A549 (cell line): ENCODE measurements around the gene ABCC3. TPM values are rescaled to one million over a fixed set of nuclear protein-coding genes. Genes with fewer than 3 reads are reported as not detected.

Experiments
- ATAC-seq, 2 experiments: fragments of 200-7000 bp in 1 of 2; fragments of >200 bp in 1 of 2; cut with Nextera tagmentation in 1 of 2; cut with Tn5 transposase in 1 of 2; 3 replicates each; pipeline versions ENCODE4 v1.8.0 to v1.9.1; 2018 to 2020; ENCODE audit warnings: mild to moderate bottlenecking in 1 of 2, moderate library complexity in 1 of 2
- CTCF ChIA-PET: fragments of 300-600 bp; sonication (Branson Sonifier 250); formaldehyde crosslinking; extraction: SDS; loops from one replicate; lab custom pipeline; 2021; ENCODE audit warnings: antibody characterized with exemption, inconsistent platforms; lab: Yijun Ruan, JAX
- POLR2A ChIA-PET: fragments of 350-600 bp; formaldehyde crosslinking; extraction: SDS; loops from one replicate; lab custom pipeline; 2021; ENCODE audit warnings: antibody characterized with exemption, inconsistent platforms; lab: Yijun Ruan, JAX
- DNase-seq, 2 experiments: peaks; one replicate each; pipeline versions ENCODE4 v3.0.0 to v3.0.0-alpha.2; 2011 to 2016; ENCODE audit warnings: low read depth in 1 of 2, low spot score in 1 of 2
- FAIRE-seq: peaks from 2 replicates; lab custom pipeline; 2011; peaks lifted over from hg19 to GRCh38; lab: Jason Lieb, UNC
- H3K27ac ChIP-seq, 2 experiments: fragments of >200 bp; sonication (Bioruptor Twin); formaldehyde crosslinking; 3 replicates each; pipeline ENCODE4 v1.5.1; 2016 to 2017
- H3K4me1 ChIP-seq: fragments of >200 bp; sonication (Bioruptor Twin); formaldehyde crosslinking; 3 replicates; pipeline ENCODE4 v1.6.1; 2016
- H3K4me2 ChIP-seq: fragments of >200 bp; sonication (Bioruptor Twin); formaldehyde crosslinking; 3 replicates; pipeline ENCODE4 v1.6.1; 2016
- H3K4me3 ChIP-seq: fragments of >200 bp; sonication (Bioruptor Twin); formaldehyde crosslinking; 3 replicates; pipeline ENCODE4 v1.5.1; 2016
- H3K9me3 ChIP-seq: fragments of >200 bp; sonication (Bioruptor Twin); formaldehyde crosslinking; 3 replicates; pipeline ENCODE4 v1.6.1; 2016
- BHLHE40 ChIP-seq: IDR thresholded peaks from 2 replicates; pipeline ENCODE4 v1.6.1; 2012; ENCODE audit warnings: low read depth, low read length, inconsistent platforms
- EHMT2 ChIP-seq: fragments of 200-600 bp; sonication (generic); IDR thresholded peaks from 2 replicates; pipeline ENCODE4 v1.6.1; 2016; ENCODE audit warnings: antibody characterized with exemption, low read depth, mild to moderate bottlenecking, moderate library complexity
- HDAC2 ChIP-seq: fragments of 200-600 bp; sonication (generic); IDR thresholded peaks from 2 replicates; pipeline ENCODE4 v1.6.1; 2016
- HOXA7 ChIP-seq: fragments of 250-450 bp; sonication (Bioruptor Pico); IDR thresholded peaks from 2 replicates; pipeline ENCODE4 v1.5.0; 2020; ENCODE audit warnings: mild to moderate bottlenecking, moderate library complexity
- HOXB13 ChIP-seq: fragments of 250-450 bp; sonication (Bioruptor Pico); IDR thresholded peaks from 2 replicates; pipeline ENCODE4 v1.5.0; 2020; ENCODE audit warnings: low read depth, mild to moderate bottlenecking, moderate library complexity
- JUN ChIP-seq, 2 experiments: fragments of >200 bp; sonication (Bioruptor Twin); formaldehyde crosslinking; IDR thresholded peaks; 2 replicates in 1 of 2; 3 replicates in 1 of 2; pipeline ENCODE4 v1.6.1; 2016 to 2017
- KDM5A ChIP-seq: fragments of 200-600 bp; sonication (generic); IDR thresholded peaks from 2 replicates; pipeline ENCODE4 v1.6.1; 2016; ENCODE audit warnings: antibody characterized with exemption, mild to moderate bottlenecking
- MAX ChIP-seq: IDR thresholded peaks from 2 replicates; pipeline ENCODE4 v1.6.1; 2012
- MYC ChIP-seq: IDR thresholded peaks from 2 replicates; pipeline ENCODE4 v1.6.1; 2012; ENCODE audit warnings: mild to moderate bottlenecking, inconsistent platforms, low read length, improper control_type of control experiment, borderline replicate concordance
- NR3C1 ChIP-seq: fragments of >200 bp; sonication (Bioruptor Twin); formaldehyde crosslinking; IDR thresholded peaks from 3 replicates; pipeline ENCODE4 v1.6.1; 2017
- PHF8 ChIP-seq: fragments of 200-600 bp; sonication (generic); IDR thresholded peaks from 2 replicates; pipeline ENCODE4 v1.6.1; 2016; ENCODE audit warnings: low read depth, mild to moderate bottlenecking, antibody characterized with exemption, moderate library complexity, borderline replicate concordance
- SMC3 ChIP-seq: fragments of >200 bp; sonication (Bioruptor Twin); formaldehyde crosslinking; IDR thresholded peaks from 3 replicates; pipeline ENCODE4 v1.6.1; 2018; ENCODE audit warnings: inconsistent platforms
- USF2 ChIP-seq: fragments of 450-650 bp; IDR thresholded peaks from 2 replicates; pipeline ENCODE4 v1.6.1; 2014; ENCODE audit warnings: antibody characterized with exemption
- ZNF302 ChIP-seq: fragments of 250-450 bp; sonication (Bioruptor Pico); IDR thresholded peaks from 2 replicates; pipeline ENCODE4 v1.9.0; 2021; ENCODE audit warnings: inconsistent platforms, mild to moderate bottlenecking, moderate library complexity
- WGBS: methylation state at CpG from one replicate; pipeline ENCODE4 v1.1.6; 2017; ENCODE audit errors: missing lambda C conversion rate; 5-methylcytosine and 5-hydroxymethylcytosine counted together
- polyA plus RNA-seq, 4 experiments: library from polyadenylated mRNA; depleted of rRNA in 3 of 4; stranded (reverse); fragments of >200 nt; fragmentation: RNase III in 1 of 4; extraction: RNeasy Plus Mini Kit Qiagen cat#74134 plus additional on column Dnase treatment in 1 of 4; gene quantifications; 2 replicates in 3 of 4; 3 replicates in 1 of 4; pipeline ENCODE4 v1.2.3, GENCODE V29; 2011 to 2017
- TF ChIP-seq, protein P1 (sequence below): fragments of >200 bp; sonication (Bioruptor Twin); formaldehyde crosslinking; IDR thresholded peaks from 3 replicates; pipeline ENCODE4 v1.6.1; 2016
- TF ChIP-seq, protein P2 (sequence below): fragments of 150-350 bp; IDR thresholded peaks from 2 replicates; pipeline ENCODE4 v1.6.1; 2014; ENCODE audit warnings: low read depth, mild to moderate bottlenecking, low read length
- TF ChIP-seq, protein P3 (sequence below): fragments of 200-600 bp; sonication (generic); IDR thresholded peaks from 2 replicates; pipeline ENCODE4 v1.6.1; 2016; ENCODE audit warnings: antibody characterized with exemption, mild to moderate bottlenecking, moderate library complexity

ABCC3 gene
- polyA plus RNA-seq, 2 of the 4 experiments (the other 2 are of a cell fraction): 248 to 342 TPM

DNA sequence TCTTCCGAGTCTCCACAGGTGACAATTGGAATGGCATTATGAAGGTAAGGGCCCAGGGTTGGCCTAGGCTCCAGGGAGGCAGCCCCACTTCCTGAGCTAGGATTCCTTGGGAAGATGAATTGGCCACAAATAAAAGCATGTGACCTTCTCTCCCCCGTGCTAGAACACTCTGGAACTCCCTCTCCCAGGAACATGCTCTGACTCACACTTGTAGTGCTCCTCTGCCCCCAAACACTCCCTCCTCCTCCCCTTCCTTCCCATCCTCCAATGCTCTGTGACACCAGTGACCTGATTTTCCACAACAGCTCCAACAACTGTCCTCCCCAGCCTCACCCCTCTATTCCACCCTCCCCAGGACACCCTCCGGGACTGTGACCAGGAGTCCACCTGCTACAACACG, 16.4 kb upstream of the ABCC3 start:
- no peak for DNase-seq
- TF ChIP-seq JUN (IDR thresholded peaks at IDR 0.05) (no peak), MAX (0 out of 2 replicates have a peak, but pooled peaks have one; percentile 36), NR3C1 (no peak), MYC (no peak)
- TF ChIP-seq, protein P1, sequence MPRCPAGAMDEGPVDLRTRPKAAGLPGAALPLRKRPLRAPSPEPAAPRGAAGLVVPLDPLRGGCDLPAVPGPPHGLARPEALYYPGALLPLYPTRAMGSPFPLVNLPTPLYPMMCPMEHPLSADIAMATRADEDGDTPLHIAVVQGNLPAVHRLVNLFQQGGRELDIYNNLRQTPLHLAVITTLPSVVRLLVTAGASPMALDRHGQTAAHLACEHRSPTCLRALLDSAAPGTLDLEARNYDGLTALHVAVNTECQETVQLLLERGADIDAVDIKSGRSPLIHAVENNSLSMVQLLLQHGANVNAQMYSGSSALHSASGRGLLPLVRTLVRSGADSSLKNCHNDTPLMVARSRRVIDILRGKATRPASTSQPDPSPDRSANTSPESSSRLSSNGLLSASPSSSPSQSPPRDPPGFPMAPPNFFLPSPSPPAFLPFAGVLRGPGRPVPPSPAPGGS: no peak
- TF ChIP-seq, all 56 proteins: peak for 1
- Histone ChIP-seq H3K4me1 (peaks cover 30% of the 10 kb centered on the region), H3K9me3 (no peaks in the 10 kb centered on the region), H3K4me3 (no peak overlapping the region), H3K4me2 (peak overlapping the region; percentile 4; the same call in 2 of the 3 replicates), H3K27ac (peak overlapping the region; percentile 65 to 71; a peak in 5 of 6 replicates)
- ChIA-PET CTCF (interaction anchor here (0.8 to 48.0 kb wide), 10 partner anchors 10 to 145 kb away, joined by 3 to 2097 read pairs (median 5); partner anchors contain the start of genes ANKRD40, RSAD1 and SPATA20), POLR2A (interaction anchor here (1.2 kb wide), 1 partner anchor 65 kb away, joined by 3 read pairs; no protein-coding TSS in a partner anchor)
- no peak for FAIRE-seq
- ATAC-seq: no peak
- WGBS: 68% methylated on average over 4 of the region's 4 CpGs

DNA sequence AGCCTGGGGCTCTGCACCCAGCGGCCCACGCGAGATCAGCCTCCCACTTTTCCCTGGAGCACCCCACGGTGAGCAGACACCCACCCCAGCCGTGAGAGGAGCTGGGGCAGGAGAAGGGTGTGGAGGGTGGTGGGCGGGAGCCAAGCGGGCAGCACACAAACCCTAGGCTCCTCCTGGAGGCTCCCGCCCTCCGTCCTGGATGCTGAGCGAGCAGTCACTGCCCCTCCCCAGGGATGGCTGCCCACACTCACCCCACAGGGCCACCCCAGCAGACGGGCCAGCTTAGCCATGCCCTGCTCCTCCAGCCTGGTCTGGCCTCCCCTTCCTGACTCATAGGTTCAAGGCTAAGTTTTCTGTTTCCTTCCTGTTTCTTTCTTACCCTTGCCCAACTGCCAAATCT, 15.7 kb upstream of the ABCC3 start:
- Histone ChIP-seq H3K4me1 (peaks cover 30% of the 10 kb centered on the region), H3K4me3 (no peak overlapping the region), H3K27ac (peak overlapping the region; percentile 65 to 71; a peak in 5 of 6 replicates)
- ATAC-seq: peak; percentile 12 to 31; a peak in 2 of 6 replicates
- no peak for DNase-seq
- WGBS: 82% methylated on average over 8 of the region's 11 CpGs
- CTCF ChIA-PET: interaction anchor here (0.8 to 48.0 kb wide), 8 partner anchors 9 to 146 kb away, joined by 3 to 2097 read pairs (median 8); partner anchors contain the start of genes ANKRD40 and SPATA20
- TF ChIP-seq BHLHE40 (no peak), HOXB13 (CRISPR knock-in tag) (no peak), HOXA7 (CRISPR knock-in tag) (no peak), ZNF302 (CRISPR knock-in tag) (no peak), PHF8 (no peak)
- TF ChIP-seq, all 56 proteins: peak for 0
- FAIRE-seq: no peak
- peak overlapping the region; percentile 4; the same call in 2 of the 3 replicates for H3K4me2 ChIP-seq
- H3K9me3 ChIP-seq: no peaks in the 10 kb centered on the region
- POLR2A ChIA-PET: no interaction called here

DNA sequence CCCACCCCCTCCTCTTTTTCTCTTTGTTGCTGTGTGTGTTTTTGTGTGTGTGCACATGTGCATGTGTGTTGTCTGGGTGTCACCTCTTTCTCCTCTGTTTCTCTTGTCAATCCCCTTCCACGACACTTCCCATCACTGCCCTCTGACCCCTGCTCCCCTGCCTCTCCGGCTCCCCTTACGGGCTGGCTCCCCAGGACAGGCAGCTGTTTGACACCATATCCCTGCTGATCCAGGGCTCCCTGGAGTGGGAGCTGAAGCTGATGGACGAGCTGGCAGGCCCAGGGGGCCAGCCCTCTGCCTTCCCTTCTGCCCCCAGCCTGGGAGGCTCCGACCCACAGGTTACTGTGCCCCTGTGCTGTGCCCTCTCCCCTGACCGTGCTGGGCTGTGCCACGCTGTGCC, 15.2 kb upstream of the ABCC3 start:
- no peak overlapping the region for H3K4me3 ChIP-seq
- ChIA-PET POLR2A (no interaction called here), CTCF (interaction anchor here (0.9 to 48.0 kb wide), 8 partner anchors 9 to 137 kb away, joined by 3 to 2097 read pairs (median 4); partner anchors contain the start of genes ANKRD40 and SPATA20)
- peak overlapping the region; percentile 65 to 71; a peak in 5 of 6 replicates for H3K27ac ChIP-seq
- H3K4me2 ChIP-seq: peak overlapping the region; percentile 4; the same call in 2 of the 3 replicates
- DNase-seq: no peak
- 92% methylated on average over 7 of the region's 7 CpGs for WGBS
- no peak for ATAC-seq
- no peak for FAIRE-seq
- H3K4me1 ChIP-seq: peaks cover 30% of the 10 kb centered on the region
- no peaks in the 10 kb centered on the region for H3K9me3 ChIP-seq
- TF ChIP-seq MYC: no peak
- no peak for TF ChIP-seq HDAC2
- TF ChIP-seq EHMT2: no peak
- TF ChIP-seq PHF8: no peak
- no peak for TF ChIP-seq USF2
- TF ChIP-seq, protein P2, sequence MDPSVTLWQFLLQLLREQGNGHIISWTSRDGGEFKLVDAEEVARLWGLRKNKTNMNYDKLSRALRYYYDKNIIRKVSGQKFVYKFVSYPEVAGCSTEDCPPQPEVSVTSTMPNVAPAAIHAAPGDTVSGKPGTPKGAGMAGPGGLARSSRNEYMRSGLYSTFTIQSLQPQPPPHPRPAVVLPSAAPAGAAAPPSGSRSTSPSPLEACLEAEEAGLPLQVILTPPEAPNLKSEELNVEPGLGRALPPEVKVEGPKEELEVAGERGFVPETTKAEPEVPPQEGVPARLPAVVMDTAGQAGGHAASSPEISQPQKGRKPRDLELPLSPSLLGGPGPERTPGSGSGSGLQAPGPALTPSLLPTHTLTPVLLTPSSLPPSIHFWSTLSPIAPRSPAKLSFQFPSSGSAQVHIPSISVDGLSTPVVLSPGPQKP: no peak
- no peak for TF ChIP-seq SMC3
- no peak for TF ChIP-seq KDM5A
- TF ChIP-seq, protein P3, sequence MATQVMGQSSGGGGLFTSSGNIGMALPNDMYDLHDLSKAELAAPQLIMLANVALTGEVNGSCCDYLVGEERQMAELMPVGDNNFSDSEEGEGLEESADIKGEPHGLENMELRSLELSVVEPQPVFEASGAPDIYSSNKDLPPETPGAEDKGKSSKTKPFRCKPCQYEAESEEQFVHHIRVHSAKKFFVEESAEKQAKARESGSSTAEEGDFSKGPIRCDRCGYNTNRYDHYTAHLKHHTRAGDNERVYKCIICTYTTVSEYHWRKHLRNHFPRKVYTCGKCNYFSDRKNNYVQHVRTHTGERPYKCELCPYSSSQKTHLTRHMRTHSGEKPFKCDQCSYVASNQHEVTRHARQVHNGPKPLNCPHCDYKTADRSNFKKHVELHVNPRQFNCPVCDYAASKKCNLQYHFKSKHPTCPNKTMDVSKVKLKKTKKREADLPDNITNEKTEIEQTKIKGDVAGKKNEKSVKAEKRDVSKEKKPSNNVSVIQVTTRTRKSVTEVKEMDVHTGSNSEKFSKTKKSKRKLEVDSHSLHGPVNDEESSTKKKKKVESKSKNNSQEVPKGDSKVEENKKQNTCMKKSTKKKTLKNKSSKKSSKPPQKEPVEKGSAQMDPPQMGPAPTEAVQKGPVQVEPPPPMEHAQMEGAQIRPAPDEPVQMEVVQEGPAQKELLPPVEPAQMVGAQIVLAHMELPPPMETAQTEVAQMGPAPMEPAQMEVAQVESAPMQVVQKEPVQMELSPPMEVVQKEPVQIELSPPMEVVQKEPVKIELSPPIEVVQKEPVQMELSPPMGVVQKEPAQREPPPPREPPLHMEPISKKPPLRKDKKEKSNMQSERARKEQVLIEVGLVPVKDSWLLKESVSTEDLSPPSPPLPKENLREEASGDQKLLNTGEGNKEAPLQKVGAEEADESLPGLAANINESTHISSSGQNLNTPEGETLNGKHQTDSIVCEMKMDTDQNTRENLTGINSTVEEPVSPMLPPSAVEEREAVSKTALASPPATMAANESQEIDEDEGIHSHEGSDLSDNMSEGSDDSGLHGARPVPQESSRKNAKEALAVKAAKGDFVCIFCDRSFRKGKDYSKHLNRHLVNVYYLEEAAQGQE: no peak
